GM19438 (cell line): Measurements from ENCODE around the gene NR2E1.

Experiments used
- ATAC-seq: cut with Tn5 transposase; IDR thresholded peaks from one replicate; pipeline ENCODE4 v1.9.1; 2021; ENCODE audit warnings: low read depth; ENCODE audit not compliant: unreplicated experiment

The NR2E1 gene

GRCh38 chr6:108165714-108166663 lies at the start of gene NR2E1:
NR2E1 (plus strand) TSS chr6:108166022; CDS start chr6:108166766, 744 bp downstream.
- no peak for ATAC-seq

GRCh38 chr6:108116546-108117426 lies 49.0 kb upstream of the NR2E1 start:
- no peak for ATAC-seq

- no peak for ATAC-seq
Observed at GRCh38 chr6:108117427-108118358, 48.1 kb upstream of the NR2E1 start.

GRCh38 chr6:108118359-108118724 lies 47.5 kb upstream of the NR2E1 start:
- no peak for ATAC-seq

GRCh38 chr6:108118810-108119768 lies 46.7 kb upstream of the NR2E1 start:
- no peak for ATAC-seq

GRCh38 chr6:108119769-108120141 lies 46.1 kb upstream of the NR2E1 start:
- ATAC-seq: no peak

GRCh38 chr6:108120311-108120710 lies 45.5 kb upstream of the NR2E1 start:
- no peak for ATAC-seq

GRCh38 chr6:108121612-108122011 lies 44.2 kb upstream of the NR2E1 start:
- no peak for ATAC-seq

GRCh38 chr6:108123481-108123929 lies 42.3 kb upstream of the NR2E1 start:
- no peak for ATAC-seq

GRCh38 chr6:108123946-108124345 lies 41.9 kb upstream of the NR2E1 start:
- no peak for ATAC-seq

- ATAC-seq: no peak
Observed at GRCh38 chr6:108127056-108127455, 38.8 kb upstream of the NR2E1 start.

GRCh38 chr6:108127826-108128225 lies 38.0 kb upstream of the NR2E1 start:
- ATAC-seq: no peak

GRCh38 chr6:108130262-108130661 lies 35.6 kb upstream of the NR2E1 start:
- ATAC-seq: no peak

GRCh38 chr6:108132863-108133262 lies 33.0 kb upstream of the NR2E1 start:
- no peak for ATAC-seq

- ATAC-seq: no peak
Observed at GRCh38 chr6:108133594-108134179, 32.1 kb upstream of the NR2E1 start.

GRCh38 chr6:108134213-108134970 lies 31.4 kb upstream of the NR2E1 start:
- no peak for ATAC-seq

- no peak for ATAC-seq
Observed at GRCh38 chr6:108142240-108142639, 23.6 kb upstream of the NR2E1 start.

- no peak for ATAC-seq
Observed at GRCh38 chr6:108145639-108146038, 20.2 kb upstream of the NR2E1 start.
